ENCODE data around the gene UGT1A6.
"Not testable (repeated sequence)": the region's sequence is repeated elsewhere in the genome, so short reads cannot be mapped to it uniquely, and the experiment has no call there.

The UGT1A6 gene

GRCh38 chr2:233692648-233693047 is at the start of gene UGT1A6:
Gene UGT1A6 (plus strand): TSS chr2:233692890. CDS start chr2:233693005, 115 bp downstream.
- peak within 1 kb of the TSS; percentile 71 for H3K4me3 ChIP-seq (ENCODE audit: low read length)
- no peak for DNase-seq (ENCODE audit: low read depth)
- no peak for TF ChIP-seq CTCF (IDR thresholded peaks at IDR 0.05; ENCODE audit: insufficient read depth, low read depth, low read length, missing control alignments)

- H3K4me3 ChIP-seq (ENCODE audit: low read length) = no peak overlapping the region
- peak; percentile 44 for TF ChIP-seq CTCF (IDR thresholded peaks at IDR 0.05; ENCODE audit: insufficient read depth, low read depth, low read length, missing control alignments)
- peak; percentile 49 for DNase-seq (ENCODE audit: low read depth)
Observed at GRCh38 chr2:233643128-233643527, 49.6 kb upstream of the UGT1A6 start.

GRCh38 chr2:233646033-233646432 is 46.7 kb upstream of the UGT1A6 start:
- H3K4me3 ChIP-seq (ENCODE audit: low read length); DNase-seq (ENCODE audit: low read depth): not testable (repeated sequence)

- TF ChIP-seq CTCF (IDR thresholded peaks at IDR 0.05; ENCODE audit: insufficient read depth, low read depth, low read length, missing control alignments) = no peak
- peak; percentile 79 for DNase-seq (ENCODE audit: low read depth)
Observed at GRCh38 chr2:233650981-233651380, 41.7 kb upstream of the UGT1A6 start.

GRCh38 chr2:233651430-233651829 is 41.3 kb upstream of the UGT1A6 start:
- no peak for DNase-seq (ENCODE audit: low read depth)
- TF ChIP-seq CTCF (IDR thresholded peaks at IDR 0.05; ENCODE audit: insufficient read depth, low read depth, low read length, missing control alignments) = no peak
- H3K4me3 ChIP-seq (ENCODE audit: low read length) = no peak overlapping the region

More at GRCh38 chr2:233650981-233651380, 41.7 kb upstream of the UGT1A6 start:
- no peak overlapping the region for H3K4me3 ChIP-seq (ENCODE audit: low read length)

- DNase-seq (ENCODE audit: low read depth) = no peak
- H3K4me3 ChIP-seq (ENCODE audit: low read length) = no peak overlapping the region
- no peak for TF ChIP-seq CTCF (IDR thresholded peaks at IDR 0.05; ENCODE audit: insufficient read depth, low read depth, low read length, missing control alignments)
Observed at GRCh38 chr2:233654501-233654900, 38.2 kb upstream of the UGT1A6 start.

GRCh38 chr2:233655043-233655442 is 37.6 kb upstream of the UGT1A6 start:
- no peak overlapping the region for H3K4me3 ChIP-seq (ENCODE audit: low read length)
- no peak for DNase-seq (ENCODE audit: low read depth)
- no peak for TF ChIP-seq CTCF (IDR thresholded peaks at IDR 0.05; ENCODE audit: insufficient read depth, low read depth, low read length, missing control alignments)

GRCh38 chr2:233655943-233656342 is 36.7 kb upstream of the UGT1A6 start:
- not testable (repeated sequence) for DNase-seq (ENCODE audit: low read depth); H3K4me3 ChIP-seq (ENCODE audit: low read length)
